AG09319 (cell line): Measurements from ENCODE around the gene SERPINE3.

Experiments
- DNase-seq: peaks from one replicate; pipeline ENCODE4 v3.0.0-alpha.2; 2010; ENCODE audit warnings: low read depth; ENCODE audit errors: extremely low read depth
- CTCF ChIP-seq: IDR thresholded peaks from 2 replicates; pipeline ENCODE4 v1.5.1; 2011; ENCODE audit warnings: low read depth, mild to moderate bottlenecking, inconsistent platforms, low read length, moderate library complexity

SERPINE3 gene

DNA sequence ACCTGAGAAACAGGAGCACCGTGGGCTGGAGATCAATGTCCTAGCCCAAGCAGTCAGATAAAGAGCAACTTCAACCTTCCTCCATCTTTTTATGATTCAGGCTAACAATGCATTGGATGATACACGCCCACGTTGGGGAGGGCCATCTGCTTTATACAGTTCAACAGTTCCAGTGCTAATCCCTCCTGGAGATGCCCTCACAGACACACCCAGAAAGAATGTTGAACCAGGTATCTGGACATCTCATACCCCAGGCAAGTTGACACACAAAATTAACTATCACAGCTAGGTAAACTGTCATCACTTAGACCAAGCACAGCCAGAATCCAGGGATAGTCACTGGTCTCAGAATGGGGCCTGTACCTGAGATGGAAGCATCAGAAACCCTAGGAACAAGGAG, 20.6 kb upstream of the SERPINE3 start:
- TF ChIP-seq CTCF, result no peak
- DNase-seq, result no peak

- DNase-seq, result no peak
- TF ChIP-seq CTCF, result no peak
Measured at GRCh38 chr13:51321836-51322235, 17.7 kb upstream of the SERPINE3 start.

GRCh38 chr13:51322826-51323225, 16.7 kb upstream of the SERPINE3 start:
- TF ChIP-seq CTCF, result no peak

GRCh38 chr13:51323824-51324511, 15.5 kb upstream of the SERPINE3 start:
- TF ChIP-seq CTCF, result no peak
- no peak for DNase-seq

More at GRCh38 chr13:51322826-51323225, 16.7 kb upstream of the SERPINE3 start:
- no peak for DNase-seq

DNA sequence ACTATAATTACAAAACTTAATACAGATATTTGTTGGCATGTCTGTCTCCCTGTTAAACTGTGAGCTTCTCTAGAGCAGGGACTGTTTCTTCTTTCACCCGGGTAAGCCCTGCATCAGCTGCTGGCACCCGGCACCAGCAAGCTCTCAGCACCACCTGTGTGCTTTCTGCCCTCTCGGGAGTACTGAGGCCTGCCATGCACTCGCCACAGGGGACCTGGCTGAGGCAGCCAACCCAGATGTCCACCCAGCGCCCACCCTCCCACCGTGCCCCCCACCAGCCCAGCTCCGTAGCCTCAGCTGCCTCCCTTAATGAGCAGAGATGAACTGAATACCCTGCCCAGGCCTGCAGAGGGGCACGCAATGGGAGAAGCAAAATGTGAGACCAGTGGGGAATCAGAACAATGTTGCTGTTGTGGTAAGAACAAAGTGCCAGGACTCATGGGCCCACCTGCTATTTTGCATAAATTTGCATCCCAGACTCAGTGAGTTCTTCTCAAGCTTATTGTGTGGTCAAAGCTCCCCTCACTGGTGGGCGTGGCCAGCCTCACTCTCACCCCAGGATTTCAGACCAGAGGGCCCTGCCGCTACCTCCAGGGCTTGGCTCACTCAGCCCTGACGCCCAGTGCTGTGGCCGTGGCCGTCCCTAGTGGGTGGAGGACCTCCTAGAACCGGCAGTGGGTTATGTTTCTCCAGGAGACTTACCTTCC, 14.6 kb upstream of the SERPINE3 start:
- TF ChIP-seq CTCF, result no peak
- no peak for DNase-seq

DNA sequence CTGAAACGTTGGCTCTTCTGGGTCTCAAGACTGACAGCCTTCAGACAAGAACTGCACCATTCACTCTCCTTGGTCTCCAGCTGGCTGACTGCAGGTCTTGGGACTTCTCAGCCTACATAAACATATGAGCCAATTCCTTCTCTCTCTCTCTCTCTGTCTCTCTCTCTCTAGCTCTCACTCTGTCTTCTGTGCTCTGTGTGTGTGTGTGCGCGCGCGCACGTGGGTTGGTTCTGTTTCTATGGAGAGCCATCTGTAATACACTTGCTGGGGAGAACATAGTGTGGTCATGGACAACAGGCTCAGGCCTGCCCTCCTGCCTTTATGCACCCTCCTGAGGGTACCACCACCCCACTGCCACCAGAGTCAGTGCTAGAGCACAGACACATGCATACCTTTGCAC, 13.7 kb upstream of the SERPINE3 start:
- TF ChIP-seq CTCF, result no peak
- DNase-seq, result no peak

DNA sequence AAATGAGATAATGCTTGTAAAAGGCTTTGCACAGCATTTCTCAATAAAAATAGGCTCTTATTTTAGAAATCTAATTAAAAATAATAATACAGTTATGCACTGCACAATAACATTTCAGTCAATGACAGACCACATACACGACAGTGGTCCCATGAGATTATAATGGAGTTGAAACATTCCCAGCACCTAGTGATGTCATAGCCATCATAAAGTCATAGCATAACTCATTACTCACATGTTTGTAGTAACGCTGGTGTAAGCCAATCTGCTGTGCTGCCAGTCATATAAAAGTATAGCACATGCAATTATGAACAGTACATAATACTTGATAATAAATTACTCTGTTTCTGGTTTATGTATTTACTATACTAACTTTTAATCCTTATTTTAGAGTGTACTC, 12.7 kb upstream of the SERPINE3 start:
- DNase-seq, result no peak
- TF ChIP-seq CTCF, result no peak
